Stomach (tissue), 19 donors: ENCODE data around the gene MAP1LC3B. TPM values are rescaled to one million over a fixed set of nuclear protein-coding genes. Genes with fewer than 3 reads are reported as not detected.

Experiments
- DNase-seq, 2 donors: peaks; one replicate each; pipeline versions ENCODE4 v3.0.0 to v3.0.0-alpha.2; 2013 to 2019
- H3K27ac ChIP-seq, 5 donors: fragments of 200-600 bp in 4 of 5; sonication (generic) in 4 of 5; one replicate each; pipeline ENCODE4 v1.5.1; 2013 to 2019; ENCODE audit warnings: mild to moderate bottlenecking in 1 of 5, moderate library complexity in 1 of 5
- H3K27me3 ChIP-seq, 3 donors: fragments of 200-600 bp; sonication (generic); one replicate each; pipeline ENCODE4 v1.5.1; 2017 to 2019; ENCODE audit warnings: mixed run types in 1 of 3
- H3K36me3 ChIP-seq, 4 donors: fragments of 200-600 bp; sonication (generic); 1 replicate in 3 of 4; 2 replicates in 1 of 4; pipeline ENCODE4 v1.5.1; 2016 to 2019
- H3K4me1 ChIP-seq, 4 donors: fragments of 200-600 bp; sonication (generic); one replicate each; pipeline ENCODE4 v1.5.1; 2016 to 2019
- H3K4me3 ChIP-seq, 4 donors: fragments of 200-600 bp; sonication (generic) in 3 of 4; one replicate each; pipeline ENCODE4 v1.5.1; 2016 to 2019; ENCODE audit warnings: mild to moderate bottlenecking in 1 of 4
- H3K9me3 ChIP-seq, 4 donors: fragments of 200-600 bp; sonication (generic); one replicate each; pipeline ENCODE4 v1.5.1; 2016 to 2019
- EP300 ChIP-seq: sonication (generic); formaldehyde crosslinking; IDR thresholded peaks from one replicate; pipeline ENCODE4 v1.6.1; 2017; ENCODE audit warnings: antibody characterized with exemption
- POLR2A ChIP-seq, 4 donors: fragments of 450-650 bp; IDR thresholded peaks; one replicate each; pipeline ENCODE4 v1.6.1; 2016; ENCODE audit warnings: antibody characterized with exemption in 4 of 4, control low read depth in 2 of 4, mild to moderate bottlenecking in 1 of 4, moderate library complexity in 1 of 4
- POLR2AphosphoS5 ChIP-seq, 3 donors: sonication (generic); formaldehyde crosslinking; IDR thresholded peaks; one replicate each; pipeline ENCODE4 v1.6.1; 2016; ENCODE audit warnings: antibody characterized with exemption in 3 of 3
- whole genome bisulfite sequencing, 5 donors: extraction: QIAGEN DNeasy Blood & Tissue Kit in 3 of 5; methylation state at CpG; one replicate each; pipeline versions ENCODE4 v1.1.5 to v1.1.7; 2013 to 2018; 5-methylcytosine and 5-hydroxymethylcytosine counted together
- intact Hi-C: fragments of 100-400 bp; cut with DNase I; formaldehyde crosslinking; loops from one replicate; pipeline ENCODE4 v1.15.1; 2023; ENCODE audit warnings: low total_unique reads
- long read RNA-seq, 10 donors: transcript quantifications; one replicate each; lab custom pipeline, GENCODE V29; 2026
- polyA plus RNA-seq, 3 donors: library from polyadenylated mRNA; stranded (reverse); fragments of 200-250 nt; gene quantifications; one replicate each; pipeline ENCODE4 v1.2.3, GENCODE V29; 2013
- total RNA-seq, 5 donors: library from RNA; depleted of rRNA; stranded (reverse); fragments of >200 nt; gene quantifications; one replicate each; pipeline versions ENCODE4 v1.1.0 to v1.2.3, GENCODE V29; 2014 to 2016
- TF ChIP-seq, protein P1 (sequence below), 7 experiments: fragments of 450-650 bp in 4 of 7; fragments of 200-600 bp in 3 of 7; sonication (generic) in 3 of 7; IDR thresholded peaks; one replicate each; pipeline ENCODE4 v1.5.1; 2016 to 2019; ENCODE audit warnings: antibody characterized with exemption in 7 of 7, control low read depth in 2 of 7, mild to moderate bottlenecking in 1 of 7
- donor health status: healthy with polysubstance abuse.
- donor health status: Bipolar disorder and iron deficiency.
- donor health status: healthy.

Gene MAP1LC3B
- total RNA-seq (100 to 1,000 TPM in 1 of 5 donors, 10 to 100 TPM in 4; 24.6 to 111 (median 50.1) TPM), polyA plus RNA-seq (10 to 100 TPM; 31.5 to 62.0 (median 50.1) TPM)
- long read RNA-seq, donor 1, transcript MAP1LC3B-201 (4 exons, 2,688 nt): major isoform, 10 of 10 reads
- long read RNA-seq, donor 1, partial matches to known transcripts: 0 of 10 reads
- long read RNA-seq, donor 1, other reads (novel, unspliced or antisense): 0 of 10 reads
- long read RNA-seq, donor 2, transcript MAP1LC3B-201 (4 exons, 2,688 nt): major isoform, 16 of 23 reads
- long read RNA-seq, donor 2, partial matches to known transcripts: 7 of 23 reads
- long read RNA-seq, donor 2, other reads (novel, unspliced or antisense): 0 of 23 reads
- long read RNA-seq, donor 3, transcript MAP1LC3B-201 (4 exons, 2,688 nt): major isoform, 6 of 7 reads
- long read RNA-seq, donor 3, partial matches to known transcripts: 0 of 7 reads
- long read RNA-seq, donor 3, other reads (novel, unspliced or antisense): 0 of 7 reads
- long read RNA-seq, donor 4, partial matches to known transcripts: 0 of 2 reads
- long read RNA-seq, donor 4, other reads (novel, unspliced or antisense): 0 of 2 reads
- long read RNA-seq, donor 5, transcript MAP1LC3B-201 (4 exons, 2,688 nt): major isoform, 39 of 39 reads
- long read RNA-seq, donor 5, partial matches to known transcripts: 0 of 39 reads
- long read RNA-seq, donor 5, other reads (novel, unspliced or antisense): 0 of 39 reads
- long read RNA-seq, donor 6, transcript MAP1LC3B-201 (4 exons, 2,688 nt): major isoform, 40 of 40 reads
- long read RNA-seq, donor 6, partial matches to known transcripts: 0 of 40 reads
- long read RNA-seq, donor 6, other reads (novel, unspliced or antisense): 0 of 40 reads
- long read RNA-seq, donor 7, transcript MAP1LC3B-201 (4 exons, 2,688 nt): major isoform, 37 of 38 reads
- long read RNA-seq, donor 7, partial matches to known transcripts: 0 of 38 reads
- long read RNA-seq, donor 7, other reads (novel, unspliced or antisense): 0 of 38 reads
- long read RNA-seq, donor 8, transcript MAP1LC3B-201 (4 exons, 2,688 nt): major isoform, 21 of 21 reads
- long read RNA-seq, donor 8, partial matches to known transcripts: 0 of 21 reads
- long read RNA-seq, donor 8, other reads (novel, unspliced or antisense): 0 of 21 reads
- long read RNA-seq, donor 9, transcript MAP1LC3B-201 (4 exons, 2,688 nt): major isoform, 23 of 56 reads
- long read RNA-seq, donor 9, partial matches to known transcripts: 31 of 56 reads
- long read RNA-seq, donor 9, other reads (novel, unspliced or antisense): 0 of 56 reads
- long read RNA-seq, donor 10, transcript MAP1LC3B-201 (4 exons, 2,688 nt): major isoform, 6 of 7 reads
- long read RNA-seq, donor 10, partial matches to known transcripts: 0 of 7 reads
- long read RNA-seq, donor 10, other reads (novel, unspliced or antisense): 0 of 7 reads

DNA sequence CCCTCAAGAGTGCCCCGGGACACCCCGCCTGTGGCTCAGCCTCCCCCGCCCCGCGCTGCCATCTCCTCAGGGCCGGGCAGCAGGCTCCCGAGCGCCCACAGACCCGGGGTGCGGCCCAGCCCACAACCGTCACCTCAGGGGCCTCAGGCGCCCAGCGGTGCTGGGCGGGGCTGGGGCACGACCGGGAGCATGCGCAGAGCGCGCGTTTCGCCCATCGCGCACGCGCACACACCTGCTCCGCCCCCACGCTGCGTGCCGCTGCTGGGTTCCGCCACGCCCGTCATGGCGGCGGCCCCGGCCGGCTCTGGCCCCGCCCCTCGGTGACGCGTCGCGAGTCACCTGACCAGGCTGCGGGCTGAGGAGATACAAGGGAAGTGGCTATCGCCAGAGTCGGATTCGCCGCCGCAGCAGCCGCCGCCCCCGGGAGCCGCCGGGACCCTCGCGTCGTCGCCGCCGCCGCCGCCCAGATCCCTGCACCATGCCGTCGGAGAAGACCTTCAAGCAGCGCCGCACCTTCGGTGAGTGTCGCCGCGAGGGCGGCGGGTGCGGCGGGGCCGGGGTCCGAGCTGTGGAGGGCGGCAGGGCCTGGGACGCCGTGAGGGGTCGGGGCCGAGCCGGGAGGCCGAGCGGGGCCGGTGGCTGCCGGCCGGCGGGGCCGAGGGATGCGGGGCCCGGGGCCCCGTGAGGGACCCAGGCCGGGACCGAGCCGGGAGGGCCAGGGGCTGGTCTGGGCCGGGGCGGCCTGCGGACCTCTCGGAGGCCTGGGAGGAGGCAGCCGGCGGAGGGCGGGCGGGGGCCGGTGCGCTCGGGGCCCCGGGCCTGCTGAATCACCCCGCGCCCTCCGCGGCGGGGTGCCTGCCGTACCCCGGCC is at the start of gene MAP1LC3B:
Gene MAP1LC3B (plus strand): TSS at position 387 of the 871 bp plus-strand sequence. CDS start 92 bp downstream, at position 479.
- peak within 1 kb of the TSS; percentile 96 to 100 (median 99) for H3K27ac ChIP-seq
- peak; percentile 98 to 99 for DNase-seq
- peaks cover 0 to 10% (median 1%) of the 10 kb centered on the region in 4 donors for H3K36me3 ChIP-seq
- H3K4me3 ChIP-seq: peak within 1 kb of the TSS; percentile 72 to 89 (median 80)
- WGBS, 5 donors: 0 to 1% (median 1%) methylated on average over 11 to 113 of the region's 113 CpGs
- TF ChIP-seq POLR2AphosphoS5 (IDR thresholded peaks at IDR 0.05): peak; percentile 99 to 100 (median 100)
- TF ChIP-seq POLR2A (IDR thresholded peaks at IDR 0.05): peak in 2 of 4 donors; percentile 86 to 95
- TF ChIP-seq, protein P1, sequence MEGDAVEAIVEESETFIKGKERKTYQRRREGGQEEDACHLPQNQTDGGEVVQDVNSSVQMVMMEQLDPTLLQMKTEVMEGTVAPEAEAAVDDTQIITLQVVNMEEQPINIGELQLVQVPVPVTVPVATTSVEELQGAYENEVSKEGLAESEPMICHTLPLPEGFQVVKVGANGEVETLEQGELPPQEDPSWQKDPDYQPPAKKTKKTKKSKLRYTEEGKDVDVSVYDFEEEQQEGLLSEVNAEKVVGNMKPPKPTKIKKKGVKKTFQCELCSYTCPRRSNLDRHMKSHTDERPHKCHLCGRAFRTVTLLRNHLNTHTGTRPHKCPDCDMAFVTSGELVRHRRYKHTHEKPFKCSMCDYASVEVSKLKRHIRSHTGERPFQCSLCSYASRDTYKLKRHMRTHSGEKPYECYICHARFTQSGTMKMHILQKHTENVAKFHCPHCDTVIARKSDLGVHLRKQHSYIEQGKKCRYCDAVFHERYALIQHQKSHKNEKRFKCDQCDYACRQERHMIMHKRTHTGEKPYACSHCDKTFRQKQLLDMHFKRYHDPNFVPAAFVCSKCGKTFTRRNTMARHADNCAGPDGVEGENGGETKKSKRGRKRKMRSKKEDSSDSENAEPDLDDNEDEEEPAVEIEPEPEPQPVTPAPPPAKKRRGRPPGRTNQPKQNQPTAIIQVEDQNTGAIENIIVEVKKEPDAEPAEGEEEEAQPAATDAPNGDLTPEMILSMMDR (IDR thresholded peaks at IDR 0.05): no peak
- TF ChIP-seq EP300: no peak
- no peaks in the 10 kb centered on the region for H3K27me3 ChIP-seq
- intact Hi-C loops: no loop called here
- peaks cover 23 to 63% (median 43%) of the 10 kb centered on the region in 4 donors for H3K4me1 ChIP-seq
- no peaks in the 10 kb centered on the region for H3K9me3 ChIP-seq

DNA sequence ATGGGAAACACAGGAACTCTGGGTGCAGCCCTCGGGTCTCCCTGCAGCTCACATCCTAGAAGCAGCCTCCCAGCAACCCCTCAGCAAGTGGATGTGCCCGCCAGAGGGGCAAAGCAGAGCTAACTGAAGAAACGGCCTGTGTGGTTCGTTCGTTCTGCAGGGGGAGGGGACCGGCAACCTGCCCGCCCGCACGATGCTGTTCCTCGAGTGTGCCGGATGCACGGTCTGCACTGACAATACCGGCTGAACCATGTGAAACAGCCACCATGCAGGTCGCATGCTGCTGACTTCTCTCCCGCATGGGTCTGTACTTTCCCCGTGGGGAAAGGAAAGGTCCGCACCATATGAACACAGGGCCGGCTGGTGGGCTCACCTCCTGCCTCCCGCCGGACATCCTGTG is 49.6 kb upstream of the MAP1LC3B start:
- H3K27me3 ChIP-seq: no peaks in the 10 kb centered on the region
- no peaks in the 10 kb centered on the region for H3K9me3 ChIP-seq
- peaks cover 4 to 21% (median 13%) of the 10 kb centered on the region in 4 donors for H3K4me1 ChIP-seq
- DNase-seq: no peak
- peaks cover 47 to 91% (median 83%) of the 10 kb centered on the region in 4 donors for H3K36me3 ChIP-seq
- intact Hi-C loops: no loop called here
- WGBS, 5 donors: 92 to 96% (median 94%) methylated on average over 18 to 20 of the region's 20 CpGs
- H3K4me3 ChIP-seq: no peak overlapping the region
- TF ChIP-seq EP300: no peak
- TF ChIP-seq POLR2A (IDR thresholded peaks at IDR 0.05): no peak
- TF ChIP-seq, protein P1 (IDR thresholded peaks at IDR 0.05): no peak
- no peak for TF ChIP-seq POLR2AphosphoS5 (IDR thresholded peaks at IDR 0.05)
- H3K27ac ChIP-seq: no peak overlapping the region

DNA sequence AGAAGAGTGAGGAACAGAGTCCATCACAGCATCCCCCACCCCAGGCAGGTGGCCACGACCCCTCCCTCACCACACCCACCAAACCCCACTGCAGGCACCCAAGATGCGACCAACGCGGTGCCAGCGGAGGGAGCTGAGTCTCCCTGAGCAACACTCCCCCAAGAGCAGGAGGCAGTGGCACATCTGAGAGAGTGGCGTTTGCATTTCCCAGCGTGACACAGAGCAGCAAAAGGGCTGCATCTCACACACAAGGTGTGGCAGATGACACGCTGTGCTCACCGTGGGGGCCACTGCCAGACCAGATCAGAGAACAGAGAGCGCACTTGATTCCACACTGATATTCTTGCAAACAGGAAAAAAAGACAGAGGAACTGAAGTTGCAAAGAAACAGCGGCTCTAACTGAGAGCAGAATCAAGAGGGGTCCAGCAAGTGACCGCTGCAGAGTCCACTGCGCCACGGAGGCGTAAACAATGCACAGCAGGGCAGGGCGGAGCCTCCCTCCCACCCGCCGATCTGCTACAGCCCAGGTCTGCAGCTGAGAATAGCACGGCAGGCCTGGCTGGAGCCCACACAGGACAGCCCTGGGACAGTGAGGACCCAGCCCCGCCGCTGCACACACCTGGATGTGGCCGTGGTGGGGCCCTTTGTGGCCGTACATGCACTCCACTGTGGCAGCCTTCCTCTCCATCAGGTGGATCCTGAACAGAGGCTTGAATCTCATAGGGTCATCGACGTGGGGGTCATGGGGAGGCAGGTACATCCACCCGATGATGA is 49.0 kb upstream of the MAP1LC3B start:
- Histone ChIP-seq H3K4me1 (peaks cover 4 to 21% (median 13%) of the 10 kb centered on the region in 4 donors), H3K27ac (no peak overlapping the region), H3K36me3 (peaks cover 43 to 94% (median 85%) of the 10 kb centered on the region in 4 donors), H3K4me3 (peak overlapping the region in 1 of 4 donors; percentile 3), H3K9me3 (no peaks in the 10 kb centered on the region), H3K27me3 (no peaks in the 10 kb centered on the region)
- WGBS, 5 donors: 81 to 89% (median 83%) methylated on average over 23 to 26 of the region's 26 CpGs
- intact Hi-C loops: no loop called here
- no peak for TF ChIP-seq POLR2AphosphoS5 (IDR thresholded peaks at IDR 0.05)
- no peak for TF ChIP-seq EP300
- TF ChIP-seq, protein P1 (IDR thresholded peaks at IDR 0.05): no peak
- TF ChIP-seq POLR2A (IDR thresholded peaks at IDR 0.05): no peak
- DNase-seq: no peak
